DMS153 treated with DMSO at 0.1 percent for 48 hours (cell line): Measurements from ENCODE around the gene CYP2B6.
"Not testable (repeated sequence)": the region's sequence is repeated elsewhere in the genome, so short reads cannot be mapped to it uniquely, and the experiment has no call there.

Experiments used
- DNase-seq: peaks from one replicate; lab custom pipeline; 2025; ENCODE audit not compliant: unreplicated experiment; lab: John Stamatoyannopoulos, UW

Gene CYP2B6

GRCh38 chr19:40980743-40981442 is 10.2 kb upstream of the CYP2B6 start:
- DNase-seq = not testable (repeated sequence)

DNA sequence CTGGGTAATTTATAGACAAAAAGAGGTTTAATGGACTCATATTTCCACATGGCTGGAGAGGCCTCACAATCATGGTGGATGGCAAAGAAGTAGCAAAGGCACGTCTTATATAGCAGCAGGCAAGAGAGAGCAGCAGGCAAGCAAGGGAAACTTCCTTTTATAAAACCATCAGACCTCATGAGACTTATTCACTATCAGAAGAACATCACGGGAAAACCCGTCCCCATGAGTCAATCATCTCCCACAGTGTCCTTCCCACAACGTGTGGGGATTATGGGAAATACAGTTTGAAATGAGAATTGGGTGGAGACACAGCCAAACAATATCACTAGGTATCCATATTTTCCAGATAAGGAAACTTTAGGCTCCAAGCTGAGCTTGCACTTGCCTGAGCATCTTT is 9.5 kb upstream of the CYP2B6 start:
- DNase-seq = no peak

- no peak for DNase-seq
These were observed 8.4 kb upstream of the CYP2B6 start for GRCh38 chr19:40982594-40983101.

DNA sequence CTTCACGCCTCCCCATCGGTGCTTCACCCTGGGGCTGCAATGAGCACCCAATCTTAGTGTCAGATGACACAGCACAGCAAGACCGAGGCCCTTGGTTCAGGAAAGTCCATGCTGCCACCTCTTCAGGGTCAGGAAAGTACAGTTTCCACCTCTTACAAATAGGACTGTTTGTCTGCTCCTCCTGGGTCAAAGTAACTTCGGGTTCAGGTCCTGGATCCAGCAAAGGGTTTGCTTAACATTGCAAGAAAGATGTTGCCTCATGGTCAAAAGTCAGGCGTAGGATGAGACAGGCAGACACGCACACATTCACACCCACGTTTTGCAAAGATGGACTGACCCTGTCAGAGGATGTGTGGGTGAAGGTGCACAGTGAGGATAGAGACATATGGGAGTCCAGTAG is 1.6 kb upstream of the CYP2B6 start:
- DNase-seq = no peak

DNA sequence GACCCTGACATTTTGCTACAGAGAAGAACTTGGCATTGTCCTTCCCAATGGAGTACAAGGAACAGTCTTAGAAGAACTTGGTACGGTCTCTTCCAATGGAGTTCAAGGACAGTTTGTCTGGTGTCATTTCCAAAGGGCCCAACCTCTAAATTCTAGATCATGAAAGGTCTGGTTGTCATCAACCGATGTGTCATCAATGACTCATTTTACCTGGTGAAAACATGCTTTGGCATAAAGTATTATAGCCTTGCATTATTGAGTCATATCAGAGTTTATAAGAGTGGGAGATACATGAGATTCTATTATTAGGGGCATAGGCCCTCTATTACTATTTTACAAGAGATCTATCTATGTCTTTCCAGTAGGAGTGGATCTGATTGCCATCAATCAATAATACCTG is 4.3 kb downstream of the CYP2B6 start:
- DNase-seq = no peak

DNA sequence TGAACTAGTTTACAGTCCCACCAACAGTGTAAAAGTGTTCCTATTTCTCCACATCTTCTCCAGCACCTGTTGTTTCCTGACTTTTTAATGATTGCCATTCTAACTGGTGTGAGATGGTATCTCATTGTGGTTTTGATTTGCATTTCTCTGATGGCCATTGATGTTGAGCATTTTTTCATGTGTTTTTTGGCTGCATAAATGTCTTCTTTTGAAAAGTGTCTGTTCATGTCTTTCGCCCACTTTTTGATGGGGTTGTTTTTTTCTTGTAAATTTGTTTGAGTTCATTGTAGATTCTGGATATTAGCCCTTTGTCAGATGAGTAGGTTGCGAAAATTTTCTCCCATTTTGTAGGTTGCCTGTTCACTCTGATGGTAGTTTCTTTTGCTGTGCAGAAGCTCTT is 7.9 kb downstream of the CYP2B6 start:
- not testable (repeated sequence) for DNase-seq

DNA sequence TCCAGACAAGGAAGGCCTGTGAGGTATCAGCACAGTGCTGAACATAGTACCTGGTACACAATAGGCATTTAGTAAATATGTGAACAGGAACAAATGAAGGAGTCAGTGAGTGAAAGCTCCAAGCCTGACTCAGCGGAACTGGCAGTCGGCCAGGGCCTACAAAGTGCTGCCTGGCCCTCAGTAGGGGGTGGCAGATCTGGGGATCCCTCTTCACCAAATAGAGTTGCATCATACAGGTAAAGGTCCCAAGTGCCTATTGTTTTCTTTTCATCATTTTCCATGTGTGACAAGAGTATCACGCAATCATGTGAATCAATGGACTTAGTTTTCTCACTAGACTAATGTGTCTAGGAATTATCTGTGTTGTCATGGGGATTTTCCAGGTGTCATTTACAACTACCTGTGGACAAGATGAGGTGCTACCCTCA is 9.2 kb downstream of the CYP2B6 start:
- DNase-seq = no peak

DNA sequence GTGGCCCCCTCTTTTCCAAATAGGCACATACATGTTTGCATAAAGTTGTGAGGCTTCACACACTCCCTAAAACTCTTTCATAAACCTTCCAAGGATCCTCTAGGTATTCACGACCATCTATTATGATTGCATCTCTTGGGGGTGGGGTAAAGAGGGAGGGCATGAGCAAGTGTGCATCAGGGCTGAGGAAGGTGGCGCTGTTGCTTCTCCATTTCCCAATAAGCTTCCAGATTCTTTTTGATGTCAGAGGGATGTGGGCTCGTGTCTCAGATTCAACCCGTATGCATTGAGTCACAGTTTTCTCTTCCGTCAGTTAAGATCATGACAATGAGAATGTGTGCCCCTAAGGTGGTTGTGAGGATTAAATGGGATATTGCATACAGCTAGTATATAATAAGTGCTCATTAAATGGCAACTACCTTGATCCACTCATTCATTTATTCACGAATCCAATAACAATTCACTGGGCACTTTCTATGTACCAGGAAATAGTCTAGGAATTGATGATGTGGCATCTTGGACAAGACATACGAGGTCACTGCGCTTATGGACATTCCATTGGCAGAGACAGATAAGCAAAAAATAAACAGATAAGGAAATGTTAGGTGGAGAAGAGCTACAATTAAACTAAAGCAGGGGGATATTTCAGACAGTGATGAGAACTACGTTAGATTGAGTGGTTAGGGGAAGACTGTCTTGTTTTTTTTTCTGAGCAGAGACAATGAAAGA is 10.3 kb downstream of the CYP2B6 start:
- DNase-seq = no peak

DNA sequence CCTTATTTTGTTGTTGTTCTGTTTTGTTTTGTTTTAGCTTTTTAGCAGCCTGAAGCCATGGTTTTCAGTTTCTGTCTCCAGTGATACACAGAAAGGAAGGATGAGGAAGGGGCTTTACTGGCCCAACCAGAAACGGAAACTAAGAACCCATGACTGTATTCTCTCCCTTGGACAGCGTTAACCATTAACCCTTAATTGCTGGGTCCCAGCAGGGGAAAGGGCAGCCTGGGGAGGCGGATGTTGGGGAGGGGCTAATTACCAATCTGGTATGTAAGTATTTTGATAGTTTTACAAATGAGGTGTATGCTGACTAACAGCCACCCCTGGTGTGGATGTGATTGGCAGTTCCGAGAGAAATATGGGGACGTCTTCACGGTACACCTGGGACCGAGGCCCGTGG is 12.6 kb downstream of the CYP2B6 start:
- not testable (repeated sequence) for DNase-seq

DNA sequence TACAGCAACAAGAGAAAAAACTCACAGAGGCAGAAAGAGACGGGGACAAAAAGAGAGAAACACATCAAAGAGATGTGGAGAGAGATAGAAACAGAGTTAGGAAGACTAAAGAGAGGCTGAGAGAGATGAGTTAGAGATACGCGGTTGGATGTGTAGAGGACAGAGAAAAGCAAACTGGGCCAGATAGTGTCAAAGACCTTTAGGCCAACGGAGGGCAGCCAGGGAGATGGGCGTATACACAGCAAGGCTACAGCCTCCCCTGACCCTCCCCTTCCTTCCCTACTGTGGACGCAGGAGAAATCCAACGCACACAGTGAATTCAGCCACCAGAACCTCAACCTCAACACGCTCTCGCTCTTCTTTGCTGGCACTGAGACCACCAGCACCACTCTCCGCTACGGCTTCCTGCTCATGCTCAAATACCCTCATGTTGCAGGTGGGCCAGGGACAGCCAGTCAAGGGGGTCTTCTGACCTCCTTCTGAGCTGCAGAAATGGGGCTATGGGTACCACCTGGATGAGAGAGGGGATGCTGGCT is 18.7 kb downstream of the CYP2B6 start:
- no peak for DNase-seq

- DNase-seq = no peak
These were observed 22.3 kb downstream of the CYP2B6 start for GRCh38 chr19:41013359-41013758.

GRCh38 chr19:41014643-41015042 is 23.6 kb downstream of the CYP2B6 start:
- DNase-seq = no peak

DNA sequence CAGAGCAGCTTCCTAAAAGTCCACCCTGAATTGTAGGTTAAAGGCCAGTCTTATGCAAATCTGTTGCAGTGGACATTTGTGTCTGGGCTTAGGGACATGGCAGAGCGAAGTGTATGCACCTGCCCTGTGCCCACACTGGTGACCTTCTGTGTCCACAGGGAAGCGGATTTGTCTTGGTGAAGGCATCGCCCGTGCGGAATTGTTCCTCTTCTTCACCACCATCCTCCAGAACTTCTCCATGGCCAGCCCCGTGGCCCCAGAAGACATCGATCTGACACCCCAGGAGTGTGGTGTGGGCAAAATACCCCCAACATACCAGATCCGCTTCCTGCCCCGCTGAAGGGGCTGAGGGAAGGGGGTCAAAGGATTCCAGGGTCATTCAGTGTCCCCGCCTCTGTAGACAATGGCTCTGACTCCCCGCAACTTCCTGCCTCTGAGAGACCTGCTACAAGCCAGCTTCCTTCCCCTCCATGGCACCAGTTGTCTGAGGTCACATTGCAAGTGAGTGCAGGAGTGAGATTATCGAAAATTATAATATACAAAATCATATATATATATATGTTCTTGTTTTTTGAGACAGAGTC is 25.5 kb downstream of the CYP2B6 start:
- no peak for DNase-seq

GRCh38 chr19:41018736-41019290 is 27.7 kb downstream of the CYP2B6 start:
- DNase-seq = no peak

GRCh38 chr19:41019346-41019745 is 28.3 kb downstream of the CYP2B6 start:
- DNase-seq = no peak

- DNase-seq = no peak
These were observed 32.1 kb downstream of the CYP2B6 start for GRCh38 chr19:41023193-41023592.

DNA sequence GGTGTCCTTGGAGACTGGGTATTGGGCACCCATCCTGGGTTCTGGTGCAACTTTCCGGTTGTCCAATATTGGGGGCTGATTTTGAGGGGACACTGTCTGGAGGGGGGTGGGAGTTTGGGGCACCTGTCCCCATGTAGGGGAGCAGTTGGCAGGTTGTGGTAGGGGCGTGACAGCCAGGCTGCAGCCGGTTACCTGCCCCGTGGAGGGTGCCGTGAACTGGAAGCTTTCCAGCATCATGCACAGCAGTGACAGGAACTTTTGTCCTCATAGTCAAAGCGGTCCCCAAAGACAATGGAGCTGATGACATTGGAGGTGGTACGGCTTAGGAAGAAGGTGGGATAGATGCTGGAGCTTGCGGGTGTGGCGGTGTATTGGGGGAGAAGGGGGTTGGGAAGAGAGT is 34.3 kb downstream of the CYP2B6 start:
- DNase-seq = no peak

- no peak for DNase-seq
These were observed 34.8 kb downstream of the CYP2B6 start for GRCh38 chr19:41025871-41026270.

- no peak for DNase-seq
These were observed 36.3 kb downstream of the CYP2B6 start for GRCh38 chr19:41027273-41027967.

- no peak for DNase-seq
These were observed 38.7 kb downstream of the CYP2B6 start for GRCh38 chr19:41029524-41030432.
